GM12865 (cell line): Measurements from ENCODE around the gene XXYLT1.
A peak's percentile ranks its signal among the peaks of the same experiment; 100 is the strongest.

Experiments used
- DNase-seq: peaks from one replicate; pipeline ENCODE4 v3.0.0; 2010; ENCODE audit warnings: low read depth
- H3K4me3 ChIP-seq: 2 replicates; pipeline ENCODE4 v1.5.1; 2011; ENCODE audit warnings: mild to moderate bottlenecking, low read depth, low read length, control low read depth
- TF ChIP-seq, protein P1 (sequence below): IDR thresholded peaks from 2 replicates; pipeline ENCODE4 v1.5.1; 2011; ENCODE audit warnings: low read length, control low read depth, low read depth, inconsistent platforms; ENCODE audit not compliant: insufficient read depth; ENCODE audit errors: missing control alignments

XXYLT1 gene

DNA sequence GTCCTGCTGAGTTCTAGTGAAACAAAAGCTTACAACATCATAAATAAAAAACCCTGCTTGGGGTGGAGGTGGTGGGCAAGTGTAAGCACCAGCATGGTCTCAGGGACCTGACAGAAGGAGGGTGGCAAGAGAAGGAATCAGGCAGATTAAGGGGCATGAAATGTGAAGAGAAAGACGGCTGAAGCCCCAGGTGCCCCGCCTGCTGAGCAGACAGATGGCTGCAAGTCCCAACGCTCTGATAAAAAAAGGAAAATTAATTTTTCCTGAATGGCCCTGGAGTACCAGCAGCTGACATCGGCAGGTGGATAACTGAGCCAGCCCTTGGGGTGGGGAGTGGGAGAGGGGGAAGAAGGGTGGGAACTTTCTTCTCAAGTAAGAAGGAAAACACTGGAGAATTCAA, 137.9 kb downstream of the XXYLT1 start:
- TF ChIP-seq, protein P1, sequence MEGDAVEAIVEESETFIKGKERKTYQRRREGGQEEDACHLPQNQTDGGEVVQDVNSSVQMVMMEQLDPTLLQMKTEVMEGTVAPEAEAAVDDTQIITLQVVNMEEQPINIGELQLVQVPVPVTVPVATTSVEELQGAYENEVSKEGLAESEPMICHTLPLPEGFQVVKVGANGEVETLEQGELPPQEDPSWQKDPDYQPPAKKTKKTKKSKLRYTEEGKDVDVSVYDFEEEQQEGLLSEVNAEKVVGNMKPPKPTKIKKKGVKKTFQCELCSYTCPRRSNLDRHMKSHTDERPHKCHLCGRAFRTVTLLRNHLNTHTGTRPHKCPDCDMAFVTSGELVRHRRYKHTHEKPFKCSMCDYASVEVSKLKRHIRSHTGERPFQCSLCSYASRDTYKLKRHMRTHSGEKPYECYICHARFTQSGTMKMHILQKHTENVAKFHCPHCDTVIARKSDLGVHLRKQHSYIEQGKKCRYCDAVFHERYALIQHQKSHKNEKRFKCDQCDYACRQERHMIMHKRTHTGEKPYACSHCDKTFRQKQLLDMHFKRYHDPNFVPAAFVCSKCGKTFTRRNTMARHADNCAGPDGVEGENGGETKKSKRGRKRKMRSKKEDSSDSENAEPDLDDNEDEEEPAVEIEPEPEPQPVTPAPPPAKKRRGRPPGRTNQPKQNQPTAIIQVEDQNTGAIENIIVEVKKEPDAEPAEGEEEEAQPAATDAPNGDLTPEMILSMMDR = no peak
- H3K4me3 ChIP-seq = no peak overlapping the region
- no peak for DNase-seq

DNA sequence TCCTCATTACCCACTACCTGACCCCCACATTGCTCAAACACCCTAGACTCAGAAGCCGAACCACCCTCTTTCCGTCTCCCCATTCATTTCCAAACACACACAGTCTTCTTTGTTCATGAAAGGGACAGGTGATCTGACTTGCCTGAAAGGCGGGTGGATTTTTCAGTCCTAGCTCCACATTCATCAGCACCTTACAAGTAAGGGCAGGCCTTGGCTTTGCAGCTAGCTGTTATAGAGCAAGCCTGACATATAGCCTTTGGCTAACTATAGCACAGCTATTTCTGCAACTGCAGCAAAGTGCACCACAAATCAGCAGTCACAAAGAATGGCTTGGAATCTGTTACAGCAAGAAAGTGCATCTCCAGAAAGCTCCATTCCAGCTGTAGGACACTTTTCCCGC, 139.8 kb downstream of the XXYLT1 start:
- TF ChIP-seq, protein P1 = no peak
- DNase-seq = no peak
- no peak overlapping the region for H3K4me3 ChIP-seq

DNA sequence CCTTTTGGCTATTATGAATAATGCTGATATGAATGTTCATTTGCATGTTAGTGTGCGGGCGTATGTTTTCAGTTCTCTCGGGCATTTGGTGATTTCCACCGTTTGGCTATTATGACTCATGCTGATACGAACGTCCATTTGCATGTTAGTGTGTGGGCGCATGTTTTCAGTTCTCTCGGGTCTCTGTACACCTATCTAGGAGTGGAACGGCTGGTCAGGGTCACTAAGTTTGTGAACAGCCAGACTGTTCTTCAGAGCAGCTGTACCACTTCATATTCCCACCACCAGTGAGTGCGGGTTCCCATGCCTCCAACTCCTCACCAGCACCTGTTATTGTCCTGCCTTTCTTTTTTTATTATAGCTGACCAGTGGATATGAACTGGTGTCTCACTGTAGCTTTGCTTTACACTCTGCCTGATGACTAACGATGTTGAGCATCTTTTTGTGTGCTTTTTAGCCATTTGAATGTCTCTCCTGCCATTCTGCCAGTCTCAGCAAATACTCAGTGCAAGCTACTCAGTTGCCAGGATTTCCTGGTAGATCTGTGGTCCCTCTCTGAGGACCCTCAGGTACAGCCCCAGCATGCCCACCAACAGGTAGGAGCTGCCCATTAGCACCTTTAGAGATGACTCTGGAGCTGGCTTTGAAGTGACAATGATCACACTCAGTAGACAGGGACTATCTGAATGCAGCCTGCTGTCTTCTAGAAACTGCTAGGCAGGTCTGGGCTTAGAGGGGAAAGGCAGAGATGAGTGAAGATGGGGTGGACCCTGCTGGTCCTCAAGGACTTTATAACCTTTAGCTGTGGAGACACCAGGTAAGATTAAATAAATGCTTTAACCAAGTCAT, 141.1 kb downstream of the XXYLT1 start:
- TF ChIP-seq, protein P1 = no peak
- DNase-seq = peak; percentile 98
- H3K4me3 ChIP-seq = peak overlapping the region; percentile 59

DNA sequence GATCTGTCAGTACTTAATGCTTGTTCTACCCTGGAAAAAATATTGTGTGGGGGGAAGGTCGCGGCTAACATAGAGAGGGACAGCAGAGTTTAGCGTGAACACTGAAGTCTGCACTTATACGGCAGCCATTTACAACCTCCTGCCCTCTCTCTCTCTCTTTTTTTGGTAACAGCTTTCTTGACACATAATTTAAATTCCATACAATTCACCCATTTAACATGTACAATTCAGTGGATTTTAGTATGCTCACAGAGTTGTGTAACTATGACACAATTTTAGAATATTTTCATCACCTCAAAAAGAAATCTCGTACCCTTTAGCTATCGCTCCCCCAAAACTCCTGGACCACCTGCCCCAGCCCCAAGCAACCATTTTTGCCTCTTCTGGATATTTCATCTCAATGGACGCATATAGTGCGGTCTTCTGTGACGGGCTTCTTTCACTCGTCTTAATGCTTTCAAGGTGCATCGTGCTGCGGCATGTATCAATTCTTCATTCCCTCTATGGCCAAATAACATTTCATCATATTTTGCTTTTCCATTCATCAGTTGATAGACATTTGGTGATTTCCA, 141.8 kb downstream of the XXYLT1 start:
- peak overlapping the region; percentile 59 for H3K4me3 ChIP-seq
- TF ChIP-seq, protein P1 = no peak
- no peak for DNase-seq

DNA sequence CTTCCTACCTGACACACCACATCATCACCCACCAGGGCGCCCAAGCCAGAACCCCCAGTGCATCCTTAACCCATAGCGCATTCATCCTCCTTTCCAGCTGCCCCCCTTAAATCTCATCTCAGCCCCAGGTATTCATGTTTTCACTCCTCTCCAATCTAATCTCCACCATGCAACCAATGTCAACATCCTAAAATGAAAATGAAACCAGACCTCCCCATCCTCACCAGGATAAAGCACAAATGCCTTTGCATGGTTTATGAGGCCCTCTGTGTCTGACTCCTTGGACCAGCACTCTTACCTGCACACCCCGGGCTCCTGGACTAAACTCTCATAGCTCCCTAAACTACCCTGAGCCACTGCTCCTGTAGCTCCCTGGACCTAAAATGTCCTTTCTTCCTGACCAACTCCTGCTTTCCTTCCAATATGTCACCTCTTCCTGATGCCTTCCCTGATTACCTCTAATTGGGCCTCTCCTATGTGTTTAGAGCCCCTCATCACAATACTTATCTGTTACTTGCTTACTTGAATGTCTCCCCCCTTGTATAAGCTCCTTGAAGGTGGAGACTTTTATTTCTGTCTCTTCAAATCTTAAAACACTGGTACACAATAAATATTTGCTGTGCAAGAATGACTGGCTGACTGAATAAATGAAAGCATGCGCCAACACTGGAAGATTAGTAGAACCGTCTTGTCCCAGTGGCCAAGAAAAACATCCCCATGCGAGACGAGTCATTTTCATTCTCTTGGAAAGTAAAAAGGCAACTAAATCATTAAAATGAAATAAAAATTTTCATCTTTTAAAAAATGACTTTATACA, 142.5 kb downstream of the XXYLT1 start:
- TF ChIP-seq, protein P1 = no peak
- H3K4me3 ChIP-seq = peak overlapping the region; percentile 59
- peak; percentile 50 for DNase-seq

DNA sequence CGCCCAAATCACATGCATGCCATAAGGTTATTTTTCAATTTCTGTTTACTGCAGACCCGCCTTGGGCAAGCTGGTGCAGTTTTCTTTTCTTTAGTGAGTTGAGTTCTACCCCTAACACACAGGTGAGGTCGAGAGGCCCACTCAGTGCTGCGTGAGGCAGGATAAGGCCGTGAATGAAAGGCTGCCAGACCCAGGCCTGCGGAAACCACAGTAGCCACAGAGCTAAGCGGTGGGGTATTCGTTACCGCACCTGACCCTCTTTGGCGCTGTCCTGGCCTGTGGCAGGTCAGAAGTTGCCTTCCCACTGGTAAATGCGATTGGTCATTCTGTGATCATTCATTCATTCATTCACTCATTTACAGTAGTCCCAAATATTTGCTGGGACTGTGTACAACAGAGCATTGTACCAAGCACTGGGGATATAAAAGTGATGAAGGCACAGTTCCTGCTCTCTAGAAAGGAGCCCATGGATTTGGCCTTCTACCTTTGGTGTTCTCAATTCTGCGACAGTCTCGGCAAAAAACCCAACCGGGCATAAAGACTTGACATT, 144.8 kb downstream of the XXYLT1 start:
- no peak overlapping the region for H3K4me3 ChIP-seq
- TF ChIP-seq, protein P1 = no peak
- no peak for DNase-seq
